ENCODE measurements around the gene ATP1A1.

Gene ATP1A1

GRCh38 chr1:116345011-116345410 lies 28.0 kb upstream of the ATP1A1 start:
- DNase-seq (ENCODE audit: low read depth) = no peak

GRCh38 chr1:116345843-116346242 lies 27.2 kb upstream of the ATP1A1 start:
- DNase-seq (ENCODE audit: low read depth) = no peak

GRCh38 chr1:116346943-116347673 lies 25.9 kb upstream of the ATP1A1 start:
- DNase-seq (ENCODE audit: low read depth) = no peak

GRCh38 chr1:116347696-116348095 lies 25.3 kb upstream of the ATP1A1 start:
- DNase-seq (ENCODE audit: low read depth) = no peak

- DNase-seq (ENCODE audit: low read depth) = no peak
Measured at GRCh38 chr1:116350097-116350645, 22.9 kb upstream of the ATP1A1 start.

- no peak for DNase-seq (ENCODE audit: low read depth)
Measured at GRCh38 chr1:116351914-116352313, 21.1 kb upstream of the ATP1A1 start.

- no peak for DNase-seq (ENCODE audit: low read depth)
Measured at GRCh38 chr1:116352349-116352813, 20.7 kb upstream of the ATP1A1 start.

GRCh38 chr1:116353155-116353554 lies 19.9 kb upstream of the ATP1A1 start:
- DNase-seq (ENCODE audit: low read depth) = no peak

- no peak for DNase-seq (ENCODE audit: low read depth)
Measured at GRCh38 chr1:116356067-116356466, 17.0 kb upstream of the ATP1A1 start.

- no peak for DNase-seq (ENCODE audit: low read depth)
Measured at GRCh38 chr1:116356673-116357072, 16.4 kb upstream of the ATP1A1 start.

GRCh38 chr1:116357487-116357886 lies 15.6 kb upstream of the ATP1A1 start:
- DNase-seq (ENCODE audit: low read depth) = no peak

GRCh38 chr1:116359060-116359830 lies 13.8 kb upstream of the ATP1A1 start:
- DNase-seq (ENCODE audit: low read depth) = no peak

- DNase-seq (ENCODE audit: low read depth) = no peak
Measured at GRCh38 chr1:116359871-116360270, 13.2 kb upstream of the ATP1A1 start.

- no peak for DNase-seq (ENCODE audit: low read depth)
Measured at GRCh38 chr1:116360429-116361173, 12.4 kb upstream of the ATP1A1 start.

GRCh38 chr1:116361648-116362047 lies 11.4 kb upstream of the ATP1A1 start:
- no peak for DNase-seq (ENCODE audit: low read depth)

GRCh38 chr1:116362050-116362449 lies 11.0 kb upstream of the ATP1A1 start:
- DNase-seq (ENCODE audit: low read depth) = no peak

GRCh38 chr1:116365353-116365780 lies 7.7 kb upstream of the ATP1A1 start:
- DNase-seq (ENCODE audit: low read depth) = no peak

GRCh38 chr1:116365857-116366256 lies 7.2 kb upstream of the ATP1A1 start:
- no peak for DNase-seq (ENCODE audit: low read depth)

GRCh38 chr1:116367256-116367945 lies 5.6 kb upstream of the ATP1A1 start:
- no peak for DNase-seq (ENCODE audit: low read depth)

- DNase-seq (ENCODE audit: low read depth) = no peak
Measured at GRCh38 chr1:116368241-116368640, 4.8 kb upstream of the ATP1A1 start.

GRCh38 chr1:116370181-116370580 lies 2.9 kb upstream of the ATP1A1 start:
- no peak for DNase-seq (ENCODE audit: low read depth)

GRCh38 chr1:116371752-116372151 lies 1.3 kb upstream of the ATP1A1 start:
- DNase-seq (ENCODE audit: low read depth) = no peak

All from activated T-cell treated with anti-CD3 and anti-CD28 coated beads for 24 hours (primary cell).